K562 (cell line): ENCODE measurements around the gene AGRN. TPM values are rescaled to one million over a fixed set of nuclear protein-coding genes. Genes with fewer than 3 reads are reported as not detected.
A peak's percentile ranks its signal among the peaks of the same experiment; 100 is the strongest.

Source experiments
- ATF2 ChIP-seq: sonication (generic); formaldehyde crosslinking; IDR thresholded peaks from 2 replicates; pipeline ENCODE4 v1.8.1; 2022; ENCODE audit warnings: missing genetic modification reagents
- BMI1 ChIP-seq: fragments of 150-350 bp; IDR thresholded peaks from 2 replicates; pipeline ENCODE4 v1.6.1; 2014; ENCODE audit warnings: low read length
- BRF1 ChIP-seq: IDR thresholded peaks from 3 replicates; pipeline ENCODE4 v1.6.1; 2011; ENCODE audit warnings: borderline replicate concordance, mild to moderate bottlenecking; ENCODE audit not compliant: insufficient read length; ENCODE audit errors: extremely low read depth
- HCFC1 ChIP-seq: IDR thresholded peaks from 2 replicates; pipeline ENCODE4 v1.6.1; 2012; ENCODE audit warnings: low read depth, low read length, improper control_type of control experiment
- KLF13 ChIP-seq: fragments of 450-650 bp; IDR thresholded peaks from 2 replicates; pipeline ENCODE4 v1.6.1; 2016; ENCODE audit warnings: missing genetic modification characterization, low read depth, mild to moderate bottlenecking, missing compliant biosample characterization, moderate library complexity, borderline replicate concordance
- MLX ChIP-seq, 2 experiments: fragments of 450-650 bp in 1 of 2; sonication (generic) in 1 of 2; formaldehyde crosslinking; conservative IDR thresholded peaks; 2 replicates each; pipeline versions ENCODE4 v1.4.0 to v1.8.1; 2020 to 2022; ENCODE audit warnings: mild to moderate bottlenecking in 1 of 2, missing genetic modification reagents in 1 of 2
- MTA3 ChIP-seq: fragments of 450-650 bp; formaldehyde crosslinking; IDR thresholded peaks from 2 replicates; pipeline ENCODE4 v1.6.1; 2017; ENCODE audit warnings: mild to moderate bottlenecking, borderline replicate concordance
- RB1 ChIP-seq: fragments of 450-650 bp; IDR thresholded peaks from 2 replicates; pipeline ENCODE4 v1.6.1; 2017; ENCODE audit warnings: low read depth, mild to moderate bottlenecking
- RNF219 ChIP-seq: fragments of 250-450 bp; sonication (Bioruptor Pico); IDR thresholded peaks from 2 replicates; pipeline ENCODE4 v1.5.0; 2022; ENCODE audit warnings: mild to moderate bottlenecking
- TFAP4 ChIP-seq: sonication (generic); formaldehyde crosslinking; IDR thresholded peaks from 2 replicates; pipeline ENCODE4 v1.8.0; 2022; ENCODE audit warnings: missing genetic modification reagents, mild to moderate bottlenecking, moderate library complexity, borderline replicate concordance
- ZFP30 ChIP-seq: fragments of 250-450 bp; sonication (Bioruptor Pico); IDR thresholded peaks from 2 replicates; pipeline ENCODE4 v1.8.0; 2022; ENCODE audit warnings: moderate library complexity, mild to moderate bottlenecking, inconsistent platforms, borderline replicate concordance
- ZNF140 ChIP-seq: fragments of 250-450 bp; sonication (Bioruptor Pico); IDR thresholded peaks from 2 replicates; pipeline ENCODE4 v1.8.0; 2021; ENCODE audit warnings: moderate library complexity, mild to moderate bottlenecking, inconsistent platforms
- ZNF174 ChIP-seq: fragments of 250-450 bp; sonication (Bioruptor Pico); IDR thresholded peaks from 2 replicates; pipeline ENCODE4 v1.4.0; 2020; ENCODE audit warnings: mild to moderate bottlenecking
- ZNF431 ChIP-seq: sonication (generic); formaldehyde crosslinking; IDR thresholded peaks from 2 replicates; pipeline ENCODE4 v1.8.0; 2022; ENCODE audit warnings: mild to moderate bottlenecking, missing genetic modification reagents
- ZNF609 ChIP-seq: sonication (generic); formaldehyde crosslinking; IDR thresholded peaks from 2 replicates; pipeline ENCODE4 v1.8.1; 2023; ENCODE audit warnings: missing genetic modification reagents, mild to moderate bottlenecking, borderline replicate concordance
- ZNF668 ChIP-seq: fragments of 250-450 bp; sonication (Bioruptor Pico); IDR thresholded peaks from 2 replicates; pipeline ENCODE4 v1.8.0; 2022; ENCODE audit warnings: mild to moderate bottlenecking, inconsistent platforms
- ZZZ3 ChIP-seq: fragments of 450-650 bp; IDR thresholded peaks from 2 replicates; pipeline ENCODE4 v1.6.1; 2016; ENCODE audit warnings: antibody characterized with exemption, mild to moderate bottlenecking, moderate library complexity
- polyA plus RNA-seq, 8 experiments: library from polyadenylated mRNA; depleted of rRNA in 4 of 8; stranded (reverse) in 5 of 8; unstranded in 3 of 8; fragments of >200 nt; fragmentation: Nextera tagmentation in 2 of 8; fragmentation: Illumina TruSeq in 1 of 8; extraction: Ambion mirVana in 2 of 8; extraction: Trizol in 1 of 8; gene quantifications; 2 replicates each; pipeline versions ENCODE4 v1.2.1 to v1.2.3, GENCODE V29; 2011 to 2014; ENCODE audit warnings: inconsistent platforms in 1 of 8, missing spikeins in 1 of 8
- total RNA-seq, 7 experiments: library from RNA; depleted of rRNA in 6 of 7; stranded (reverse); fragments of >200 nt in 6 of 7; fragmentation: Illumina TruSeq in 2 of 7; extraction: Trizol in 2 of 7; gene quantifications; 2 replicates each; pipeline versions ENCODE4 v1.2.1 to v1.2.3, GENCODE V29; 2011 to 2021; ENCODE audit warnings: low replicate concordance in 1 of 7

The AGRN gene
- total and polyA plus RNA-seq, 9 of the 15 experiments (the other 6 are each of a cell fraction or from before 2014, with no cell fraction given), result 0.04 to 111 (median 18.1) TPM

- TF ChIP-seq RNF219 (CRISPR knock-in tag) (no peak), MTA3 (peak; percentile 76; the same call in 1 of the 2 replicates), KLF13 (tag) (peak; percentile 89), ZNF668 (CRISPR knock-in tag) (no peak), TFAP4 (CRISPR knock-in tag) (peak; percentile 79; the same call in 1 of the 2 replicates), RB1 (no peak), BMI1 (no peak), MLX (CRISPR knock-in tag; conservative IDR thresholded peaks at IDR 0.05) (0 out of 4 replicates have a peak, but pooled peaks of 1 of the 2 experiments have one; percentile 37), ZNF174 (CRISPR knock-in tag) (no peak), ZZZ3 (no peak), HCFC1 (peak; percentile 62), ZNF431 (CRISPR knock-in tag) (no peak), ATF2 (CRISPR knock-in tag) (no peak), ZNF140 (CRISPR knock-in tag) (no peak), BRF1 (no peak), ZFP30 (CRISPR knock-in tag) (no peak), ZNF609 (CRISPR knock-in tag) (no peak)
Observed at GRCh38 chr1:1013105-1013921, 6.6 kb upstream of the AGRN start, which contains the start of gene ISG15 (continued).
